GM19468 (cell line): ENCODE measurements around the gene SAT2.
"Not testable (repeated sequence)": the region's sequence is repeated elsewhere in the genome, so short reads cannot be mapped to it uniquely, and the experiment has no call there.

Experiments used
- ATAC-seq: cut with Tn5 transposase; IDR thresholded peaks from one replicate; pipeline ENCODE4 v1.9.1; 2021; ENCODE audit warnings: mild to moderate bottlenecking, moderate library complexity, moderate number of reproducible peaks; ENCODE audit not compliant: unreplicated experiment; ENCODE audit errors: extremely low read depth

The SAT2 gene

GRCh38 chr17:7627250-7628121 is at the start of gene SAT2:
Gene SAT2 (minus strand): TSS chr17:7627821. CDS start chr17:7627635, 186 bp downstream.
- ATAC-seq = no peak

- ATAC-seq = no peak
Observed at GRCh38 chr17:7676533-7676932, 48.9 kb upstream of the SAT2 start.

GRCh38 chr17:7674934-7675333 is 47.3 kb upstream of the SAT2 start:
- no peak for ATAC-seq

- ATAC-seq = no peak
Observed at GRCh38 chr17:7673239-7673638, 45.6 kb upstream of the SAT2 start.

- ATAC-seq = no peak
Observed at GRCh38 chr17:7668482-7668881, 40.9 kb upstream of the SAT2 start.

GRCh38 chr17:7667656-7668406 is 40.2 kb upstream of the SAT2 start:
- ATAC-seq = no peak

- ATAC-seq = no peak
Observed at GRCh38 chr17:7656958-7657609, 29.5 kb upstream of the SAT2 start.

GRCh38 chr17:7655541-7655840 is 27.9 kb upstream of the SAT2 start:
- no peak for ATAC-seq

- no peak for ATAC-seq
Observed at GRCh38 chr17:7654832-7655540, 27.4 kb upstream of the SAT2 start.

- ATAC-seq = no peak
Observed at GRCh38 chr17:7652388-7653356, 25.1 kb upstream of the SAT2 start.

GRCh38 chr17:7651665-7652387 is 24.2 kb upstream of the SAT2 start:
- ATAC-seq = no peak

GRCh38 chr17:7651097-7651664 is 23.6 kb upstream of the SAT2 start:
- ATAC-seq = no peak

GRCh38 chr17:7650509-7651096 is 23.0 kb upstream of the SAT2 start, which contains the start of gene ATP1B2:
Gene ATP1B2 (plus strand): TSS chr17:7650926. CDS start chr17:7651519, 593 bp downstream.
- no peak for ATAC-seq

- no peak for ATAC-seq
Observed at GRCh38 chr17:7647018-7647417, 19.4 kb upstream of the SAT2 start.

GRCh38 chr17:7646457-7646856 is 18.8 kb upstream of the SAT2 start:
- ATAC-seq = no peak

GRCh38 chr17:7644775-7645174 is 17.2 kb upstream of the SAT2 start:
- ATAC-seq = no peak

- not testable (repeated sequence) for ATAC-seq
Observed at GRCh38 chr17:7641635-7642034, 14.0 kb upstream of the SAT2 start.

- ATAC-seq = no peak
Observed at GRCh38 chr17:7640783-7641182, 13.2 kb upstream of the SAT2 start.
